NCI-H2227 (cell line): Measurements from ENCODE around the gene EHMT1.

Source experiments
- DNase-seq: peaks from one replicate; lab custom pipeline; 2025; ENCODE audit not compliant: unreplicated experiment; lab: John Stamatoyannopoulos, UW

Gene EHMT1

DNA sequence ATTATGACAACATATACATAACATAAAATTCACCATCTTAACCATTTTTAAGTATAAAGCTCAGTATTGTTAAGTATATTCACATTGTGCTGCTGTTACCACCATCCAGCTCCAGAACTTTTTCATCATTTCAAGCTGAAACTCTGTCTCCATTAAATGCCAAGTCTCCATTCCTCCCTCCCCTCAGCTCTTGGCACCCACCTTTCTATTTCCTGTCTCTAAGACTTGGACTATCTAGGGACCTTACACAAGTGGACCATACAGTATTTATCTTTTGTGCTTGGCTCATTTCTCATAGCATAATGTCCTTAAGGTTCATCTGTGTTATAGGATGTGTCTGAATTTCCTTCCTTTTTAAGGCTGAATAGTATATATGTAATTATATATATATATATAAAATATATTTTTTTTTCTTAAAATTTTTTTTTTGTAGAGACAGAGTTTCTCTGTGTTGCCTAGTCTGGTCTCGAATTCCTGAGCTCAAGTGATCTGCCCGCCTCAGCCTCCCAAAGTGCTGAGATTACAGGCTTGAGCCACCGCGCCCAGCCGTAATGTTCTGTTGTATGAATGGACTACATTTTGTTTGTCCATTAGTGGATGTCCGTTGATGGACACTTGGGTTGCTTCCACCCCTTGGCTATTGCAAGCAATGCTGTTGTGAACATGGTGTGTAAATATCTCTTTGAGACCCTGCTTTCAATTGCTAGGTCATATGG lies 72.3 kb downstream of the EHMT1 start:
- no peak for DNase-seq

DNA sequence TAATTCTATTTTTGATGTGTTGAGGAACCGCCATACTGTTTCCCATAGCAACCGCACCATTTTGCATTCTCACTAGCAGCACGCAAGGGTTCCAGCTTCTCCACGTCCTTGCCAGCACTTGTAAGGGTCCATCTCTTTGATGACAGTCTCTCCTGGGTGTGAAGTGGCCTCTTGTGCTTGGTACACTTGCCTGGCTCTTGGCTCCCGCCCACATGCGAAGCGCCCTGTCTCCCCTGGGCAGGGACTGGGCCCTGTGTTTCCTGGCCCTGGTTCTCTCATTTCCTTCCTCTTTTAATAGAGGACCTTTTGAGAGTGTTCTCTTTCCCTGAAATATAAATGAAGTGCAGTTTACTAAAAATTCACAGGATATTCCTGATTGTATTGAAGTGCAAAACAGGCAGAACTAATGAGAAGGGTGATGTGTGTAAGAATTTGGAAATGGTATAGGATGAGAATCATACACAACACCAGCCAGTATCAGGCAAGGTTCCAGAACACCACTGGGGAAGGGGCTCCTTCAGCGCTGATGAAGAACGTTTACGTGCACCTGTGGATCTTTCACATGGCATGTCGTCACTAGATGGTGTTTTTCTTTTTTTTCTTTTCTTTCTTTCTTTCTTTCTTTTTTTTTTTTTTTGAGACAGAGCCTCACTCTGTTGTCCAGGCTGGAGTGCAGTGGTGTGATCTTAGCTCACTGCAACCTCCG lies 73.0 kb downstream of the EHMT1 start:
- peak; percentile 17 for DNase-seq

DNA sequence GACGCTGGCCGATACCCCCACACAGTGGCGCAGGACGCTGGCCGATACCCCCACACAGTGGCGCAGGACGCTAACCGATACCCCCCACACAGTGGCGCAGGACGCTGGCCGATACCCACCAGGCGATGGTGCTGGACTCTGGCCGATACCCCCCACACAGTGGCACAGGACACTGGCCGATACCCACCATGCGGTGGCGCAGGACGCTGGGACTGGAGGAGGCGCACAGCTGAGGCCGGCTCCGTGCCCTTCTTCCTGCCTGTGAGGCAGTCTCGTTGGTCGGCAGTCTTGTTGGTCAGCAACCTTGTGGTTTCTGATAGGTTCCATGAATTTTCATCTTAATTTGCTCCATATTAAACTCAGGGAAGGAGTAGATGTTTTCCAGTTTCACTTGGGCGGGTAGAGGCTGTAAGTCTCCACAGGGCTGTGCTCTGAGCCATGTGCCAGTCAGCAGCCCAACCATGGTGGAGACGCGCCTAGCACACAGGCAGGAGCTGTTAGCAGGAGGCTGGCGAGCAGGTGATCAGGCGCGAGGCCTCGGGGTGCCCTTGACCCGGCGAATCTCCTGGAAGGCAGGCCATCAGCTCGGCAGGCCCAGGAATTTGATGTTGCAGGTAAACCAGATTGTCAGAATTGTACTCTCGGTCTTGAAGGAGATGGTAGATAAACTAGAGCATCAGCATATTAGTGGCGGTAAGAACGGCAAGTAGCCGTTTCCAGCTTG lies 75.6 kb downstream of the EHMT1 start:
- no peak for DNase-seq

DNA sequence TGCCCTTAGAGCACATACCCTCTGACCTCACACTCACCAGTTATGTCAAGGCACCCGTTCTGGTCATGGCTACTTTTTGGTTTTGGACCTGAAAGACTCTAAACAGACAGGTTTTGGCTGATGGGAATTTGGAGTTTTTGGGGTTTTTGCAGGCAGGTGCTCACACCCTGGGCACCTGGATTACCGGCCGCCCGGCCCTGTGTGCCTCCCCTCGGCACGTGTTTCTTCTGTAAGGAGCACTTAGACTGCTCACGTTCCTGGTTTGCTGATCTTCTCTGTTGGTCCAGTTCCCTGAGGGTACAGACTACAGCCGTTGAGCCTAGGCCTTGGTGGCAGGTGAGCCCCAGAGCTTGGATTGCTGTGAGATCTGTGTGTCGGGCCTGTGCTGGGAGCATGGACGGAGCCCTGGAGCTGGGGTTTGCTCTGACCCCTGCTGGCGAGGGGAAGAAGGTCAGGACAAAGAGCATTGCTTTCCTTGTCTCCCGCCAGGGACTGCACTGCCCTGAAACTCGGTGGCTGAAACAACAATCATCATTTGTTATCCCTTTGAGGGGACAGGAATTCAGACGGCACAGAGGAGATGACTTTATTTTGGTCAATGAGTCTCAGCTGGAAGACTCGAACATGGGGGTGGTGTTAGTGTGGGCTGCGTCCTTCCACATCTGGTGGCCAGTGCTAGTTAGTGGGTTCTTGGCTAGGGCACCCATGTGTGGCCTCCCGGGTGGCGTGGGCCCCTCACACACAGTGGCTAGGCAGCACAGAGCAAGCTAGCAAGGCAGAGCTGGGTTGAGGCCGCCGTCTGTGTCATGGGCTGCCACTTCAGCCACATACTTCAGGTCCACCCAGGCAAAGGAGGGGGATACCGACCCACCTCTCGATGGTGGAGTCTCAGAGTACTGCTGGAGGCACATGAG lies 76.4 kb downstream of the EHMT1 start:
- DNase-seq: peak; percentile 17

DNA sequence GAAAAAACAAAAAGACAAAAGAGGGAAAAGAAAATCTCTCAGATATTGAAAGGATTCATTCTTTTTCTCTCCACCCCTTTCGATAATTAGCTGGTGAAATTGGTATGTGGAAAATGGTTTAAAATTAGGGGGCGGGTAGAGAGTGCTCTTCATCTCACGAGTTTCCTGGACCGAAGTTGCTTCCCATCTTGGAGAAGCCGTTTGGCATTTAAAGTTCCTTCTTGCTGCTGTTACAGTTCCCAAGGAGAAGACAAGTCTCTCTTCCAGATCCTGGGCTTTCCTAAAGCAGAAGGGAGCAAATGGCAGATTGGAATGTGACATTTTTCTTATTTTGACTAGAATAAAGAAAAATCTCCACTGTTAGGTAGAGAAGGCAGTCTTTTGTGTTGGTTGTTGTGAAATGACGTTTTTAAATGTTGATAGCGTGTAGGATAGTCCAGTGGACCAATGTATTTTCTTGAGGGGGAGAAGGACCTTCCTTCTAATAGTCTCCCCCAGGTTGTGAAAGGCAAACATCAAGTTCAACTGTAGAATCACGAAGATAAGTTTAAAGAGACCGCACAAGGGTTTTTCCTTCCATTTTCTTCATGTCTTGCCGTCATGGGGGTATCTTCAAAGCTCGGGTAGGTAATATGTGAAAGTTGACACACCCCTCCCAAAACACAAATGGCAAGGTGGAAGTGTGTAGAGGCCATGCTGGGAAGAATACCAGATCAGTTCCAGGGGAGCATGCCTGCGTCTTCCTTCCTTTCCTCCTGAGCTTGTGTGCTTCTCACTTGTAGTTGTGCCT lies 77.5 kb downstream of the EHMT1 start:
- no peak for DNase-seq

DNA sequence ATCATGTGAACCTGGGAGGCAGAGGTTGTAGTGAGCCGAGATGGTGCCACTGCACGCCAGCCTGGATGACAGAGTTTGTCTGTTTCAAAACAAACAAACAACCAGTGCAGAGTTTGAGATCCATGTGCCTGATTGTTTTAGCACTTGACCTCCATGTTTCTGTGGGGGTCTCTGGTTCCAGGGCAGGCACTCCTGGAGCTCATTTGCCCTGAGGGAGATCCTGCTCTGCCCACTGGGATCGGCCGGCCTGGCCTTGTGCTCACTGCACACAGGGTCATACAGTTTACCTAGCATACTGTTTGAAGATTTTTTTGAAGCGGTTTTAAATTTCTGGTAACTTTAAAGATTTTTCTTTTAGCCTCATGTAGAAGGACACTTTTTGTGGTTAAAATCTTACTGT lies 78.4 kb downstream of the EHMT1 start:
- no peak for DNase-seq

DNA sequence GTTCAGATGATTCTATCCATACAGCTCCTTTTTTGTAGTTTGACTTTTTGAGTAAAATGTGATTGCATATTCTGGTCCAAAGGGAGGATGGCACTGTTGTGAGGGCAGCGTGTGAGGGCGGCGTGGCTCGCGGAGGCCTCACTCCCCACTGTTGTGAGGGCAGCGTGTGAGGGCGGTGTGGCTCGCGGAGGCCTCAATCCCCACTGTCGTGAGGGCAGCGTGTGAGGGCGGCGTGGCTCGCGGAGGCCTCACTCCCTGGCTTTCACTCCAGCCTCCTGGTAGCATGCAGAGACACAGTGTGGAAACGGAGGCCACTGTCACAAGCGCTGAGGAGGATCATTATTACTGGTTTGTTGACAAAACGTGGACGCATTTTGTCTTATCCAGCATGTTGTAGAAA lies 79.0 kb downstream of the EHMT1 start:
- no peak for DNase-seq

DNA sequence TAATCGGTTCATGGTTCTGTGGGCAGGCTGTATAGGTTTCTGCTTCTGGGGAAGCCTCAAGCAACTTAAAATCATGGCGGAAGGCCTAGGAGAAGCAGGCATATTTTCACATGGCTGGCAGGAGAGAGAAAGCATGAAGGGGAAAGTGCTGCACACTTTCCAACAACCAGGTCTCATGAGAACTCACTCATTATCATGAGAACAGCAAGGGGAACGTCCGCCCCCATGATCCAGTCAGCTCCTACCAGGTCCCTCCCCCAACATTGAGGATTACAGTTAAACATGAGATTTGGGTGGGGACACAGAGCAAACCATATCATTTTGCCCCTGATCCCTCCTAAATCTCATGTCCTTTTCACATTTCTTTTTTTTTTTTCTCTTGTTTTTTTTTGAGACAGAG lies 82.1 kb downstream of the EHMT1 start:
- no peak for DNase-seq

DNA sequence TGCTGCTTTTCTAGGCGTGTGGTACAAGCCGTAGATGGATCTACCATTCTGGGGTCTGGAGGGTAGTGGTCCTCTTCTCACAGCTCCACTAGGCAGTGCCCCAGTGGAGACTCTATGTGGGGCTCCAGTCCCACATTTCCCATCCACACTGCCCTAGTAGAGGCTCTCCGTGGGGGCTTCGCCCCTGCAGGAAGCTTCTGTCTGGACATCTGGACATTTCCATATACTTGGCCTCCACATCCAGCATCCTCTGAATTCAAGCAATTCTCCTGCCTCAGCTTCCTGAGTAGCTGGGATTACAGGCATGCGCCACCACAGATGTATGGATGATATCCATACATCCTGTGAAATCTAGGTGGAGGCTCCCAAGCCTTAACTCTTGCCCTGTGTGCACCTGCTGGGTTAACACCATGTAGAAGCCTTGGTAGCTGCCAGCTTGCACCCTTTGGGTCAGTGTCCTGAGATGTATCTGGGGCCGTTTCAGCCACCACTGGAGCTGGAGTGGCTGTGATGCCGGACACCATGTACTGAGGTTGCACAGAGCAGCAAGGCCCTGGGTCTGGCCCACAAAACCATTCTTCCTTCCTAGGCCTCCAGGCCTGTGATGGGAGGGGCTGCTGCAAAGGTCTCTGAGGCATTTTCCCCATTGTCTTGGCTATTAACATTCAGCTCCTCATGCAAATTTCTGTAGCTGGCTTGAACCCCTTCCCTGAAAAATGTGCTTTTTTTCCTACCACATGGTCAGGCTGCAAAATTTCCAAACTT lies 84.0 kb downstream of the EHMT1 start:
- DNase-seq: no peak

DNA sequence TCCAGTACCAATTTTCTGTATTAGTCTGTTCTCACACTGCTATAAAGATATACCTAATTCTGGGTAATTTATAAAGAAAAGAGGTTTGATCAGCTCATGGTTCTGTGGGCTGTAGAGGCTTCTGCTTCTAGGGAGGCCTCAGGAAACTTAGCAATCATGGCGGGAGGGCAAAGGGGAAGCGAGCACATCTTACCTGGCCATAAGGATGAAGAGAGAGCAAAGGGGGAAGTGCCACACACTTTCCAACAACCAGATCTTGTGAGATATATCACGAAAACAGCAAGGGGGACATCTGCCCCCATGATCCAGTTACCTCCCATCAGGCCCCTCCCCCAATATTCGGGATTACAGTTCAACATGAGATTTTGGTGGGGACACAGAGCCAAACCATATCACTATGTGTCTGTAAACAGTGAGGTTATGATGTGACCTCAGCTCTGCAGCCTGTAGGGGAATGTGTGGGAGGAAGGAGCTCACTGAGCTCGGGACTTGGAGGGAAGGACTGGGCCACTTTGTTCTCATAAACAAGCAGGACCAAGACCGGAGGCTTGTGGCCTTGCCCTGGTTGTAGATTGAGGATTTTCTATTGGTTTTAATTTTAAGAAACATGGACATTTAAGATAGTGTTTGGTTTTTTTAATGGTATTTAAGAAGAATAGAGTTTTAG lies 85.2 kb downstream of the EHMT1 start:
- DNase-seq: no peak

DNA sequence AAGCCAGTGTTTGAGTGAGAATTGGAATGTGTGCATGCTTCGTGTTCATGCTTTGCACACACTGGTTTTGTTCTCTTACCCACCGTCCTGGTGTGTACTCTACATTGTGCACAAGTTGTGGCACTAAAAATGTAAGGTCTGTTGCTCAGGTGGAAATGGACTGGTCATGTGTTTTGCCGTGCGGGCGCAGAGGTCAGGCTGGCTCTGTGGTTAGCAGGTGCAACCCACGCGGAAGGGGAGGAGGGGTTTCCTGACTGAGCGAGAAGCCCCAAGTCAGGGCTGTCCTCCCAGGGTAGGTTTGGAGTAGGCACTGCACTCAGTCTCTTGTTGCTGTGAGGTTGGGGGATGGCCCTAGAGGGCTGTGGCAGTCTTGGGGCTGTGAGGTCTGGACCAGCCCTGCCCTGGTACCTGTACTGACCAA lies 86.6 kb downstream of the EHMT1 start:
- DNase-seq: no peak

DNA sequence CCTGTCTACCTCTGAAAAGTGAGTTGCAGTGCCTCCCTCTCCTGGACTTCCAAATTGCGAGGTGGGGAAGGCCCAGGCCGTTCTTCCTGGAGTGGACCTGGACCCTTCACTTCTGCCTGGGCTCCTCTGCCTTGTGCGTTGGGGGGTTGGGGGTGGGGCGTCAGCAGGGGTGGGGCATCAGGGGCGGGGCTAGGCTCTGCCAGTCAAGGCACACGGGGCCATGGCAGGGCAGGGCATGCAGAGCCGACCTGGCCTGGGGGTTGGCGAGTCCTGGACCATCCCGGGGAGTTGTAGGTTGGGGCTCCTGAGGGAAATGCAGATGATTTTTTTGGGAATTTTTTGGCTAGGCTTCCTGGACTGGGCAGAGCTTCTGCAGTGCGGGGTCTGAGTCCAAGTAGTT lies 87.1 kb downstream of the EHMT1 start:
- DNase-seq: no peak

DNA sequence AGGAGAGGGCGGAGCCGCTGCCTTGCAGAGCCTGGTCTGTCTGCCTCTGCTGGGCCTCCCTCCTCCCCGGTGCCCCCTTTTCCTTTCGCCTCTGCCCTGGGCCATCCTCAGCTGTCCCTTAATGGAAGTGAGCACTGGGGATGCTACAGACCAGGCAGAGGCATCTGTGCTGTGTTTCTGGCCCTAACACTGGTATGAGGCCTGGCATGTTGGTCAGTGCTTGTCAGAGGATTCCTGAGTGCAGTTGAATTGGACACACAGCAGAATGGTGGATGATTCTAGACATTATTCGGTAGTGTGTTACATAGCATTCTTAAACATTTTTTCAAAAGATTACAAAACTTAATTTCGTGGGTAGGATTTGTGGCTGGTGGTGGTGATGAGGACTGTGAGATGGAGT lies 88.6 kb downstream of the EHMT1 start:
- no peak for DNase-seq

DNA sequence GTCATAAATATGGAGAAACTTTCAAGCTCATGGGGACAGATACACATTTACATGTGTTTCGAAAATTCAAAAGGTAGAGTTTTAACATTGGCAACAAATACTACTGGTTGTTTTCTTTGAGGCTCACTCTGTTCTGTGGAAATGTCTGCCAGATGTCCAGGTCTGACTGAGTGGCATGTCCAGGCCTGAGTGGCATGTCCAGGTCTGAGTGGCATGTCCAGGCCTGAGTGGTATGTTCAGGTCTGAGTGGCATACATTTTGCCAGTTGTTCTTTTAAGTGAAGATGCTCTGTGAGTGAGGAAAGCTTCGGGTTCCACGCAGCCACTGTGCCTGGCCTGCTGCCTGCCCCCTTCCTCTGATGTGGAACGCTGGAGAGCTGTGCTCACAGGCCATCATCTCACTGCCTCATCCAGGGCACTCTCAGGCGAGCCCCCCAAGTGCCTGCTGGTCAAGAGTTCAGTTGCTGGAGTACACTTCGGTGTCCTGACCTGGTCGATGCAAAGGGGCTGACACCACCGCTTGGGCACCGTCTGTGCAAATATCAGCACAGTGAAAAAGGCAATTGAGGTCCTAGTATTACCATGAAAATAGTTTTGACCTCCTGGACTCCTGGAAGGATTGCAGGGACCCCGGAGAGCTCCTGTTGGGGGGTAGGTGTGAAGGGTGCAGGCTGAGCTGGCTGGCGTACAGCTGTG lies 89.9 kb downstream of the EHMT1 start:
- no peak for DNase-seq

DNA sequence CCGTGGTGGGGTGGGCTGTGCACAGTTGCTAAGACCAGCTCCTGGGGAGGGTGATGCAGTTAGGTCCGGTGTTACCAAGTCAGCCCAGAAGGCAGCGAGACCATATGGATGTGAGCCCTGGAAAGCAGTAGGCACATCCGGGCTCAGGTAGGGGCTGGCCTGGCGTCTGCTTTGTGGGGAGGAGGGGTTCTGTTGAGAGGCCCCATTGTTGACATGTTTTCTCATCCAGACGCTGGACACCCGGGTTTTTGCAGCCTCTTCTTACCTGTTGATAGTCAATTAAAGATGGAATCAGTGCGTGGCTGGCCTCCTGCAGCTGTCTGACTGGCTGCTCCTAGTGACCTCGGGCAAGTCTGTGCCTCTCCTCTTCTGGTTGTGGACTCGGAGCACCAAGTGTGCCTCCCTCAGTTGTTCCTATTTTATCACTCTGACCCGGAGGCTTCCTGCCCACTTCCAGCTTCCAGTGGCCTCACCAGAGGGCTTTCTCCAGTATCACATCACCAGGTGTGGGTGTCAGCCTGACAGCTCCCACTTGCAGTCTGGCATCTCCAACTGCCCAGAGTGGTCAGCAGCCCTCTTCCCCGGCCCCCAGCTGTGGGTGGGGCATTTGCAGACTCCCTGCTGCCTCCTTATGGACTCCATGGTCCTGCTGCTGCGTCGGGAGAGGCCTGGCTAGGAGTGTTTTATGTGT lies 90.8 kb downstream of the EHMT1 start:
- DNase-seq: no peak

DNA sequence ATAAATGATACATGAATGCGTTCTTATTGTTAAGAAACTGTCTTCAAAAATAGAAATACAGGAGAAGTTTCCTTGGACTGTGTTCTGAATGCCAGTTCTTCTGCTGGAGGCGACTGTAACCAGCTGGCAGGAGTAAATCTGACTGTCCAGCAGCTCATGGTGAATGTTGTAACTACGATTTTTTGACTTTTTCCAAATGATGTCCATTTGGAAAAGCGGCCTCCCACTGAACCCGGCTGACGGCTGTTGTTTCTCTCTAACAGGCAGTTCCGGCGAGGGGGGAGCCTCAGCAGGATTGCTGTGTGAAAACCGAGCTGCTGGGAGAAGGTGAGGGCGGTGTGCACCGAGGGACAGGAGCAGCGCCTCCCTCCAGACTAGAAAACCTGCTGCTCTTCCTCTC lies 91.9 kb downstream of the EHMT1 start:
- no peak for DNase-seq

DNA sequence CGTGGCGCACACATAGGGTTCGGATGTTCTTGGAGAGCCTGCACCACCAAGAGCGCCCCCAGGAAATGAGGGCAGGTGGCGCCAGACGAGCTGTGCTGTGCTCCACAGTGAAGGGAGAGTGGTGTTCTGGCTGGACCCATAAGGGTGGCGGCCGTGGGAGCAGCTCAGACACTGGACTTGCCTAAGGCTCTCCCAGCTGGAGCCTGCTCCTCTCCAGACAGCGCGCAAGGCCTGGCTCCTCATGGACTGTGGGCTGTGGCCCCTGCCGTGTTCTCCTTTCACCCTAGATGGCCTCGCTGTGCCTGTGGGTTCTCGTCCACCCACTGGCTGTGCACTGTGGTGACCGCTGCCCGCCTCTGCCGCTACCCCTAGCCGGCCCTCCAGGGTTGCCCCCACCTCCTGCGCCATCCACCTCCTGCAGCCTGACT lies 92.9 kb downstream of the EHMT1 start:
- DNase-seq: no peak

DNA sequence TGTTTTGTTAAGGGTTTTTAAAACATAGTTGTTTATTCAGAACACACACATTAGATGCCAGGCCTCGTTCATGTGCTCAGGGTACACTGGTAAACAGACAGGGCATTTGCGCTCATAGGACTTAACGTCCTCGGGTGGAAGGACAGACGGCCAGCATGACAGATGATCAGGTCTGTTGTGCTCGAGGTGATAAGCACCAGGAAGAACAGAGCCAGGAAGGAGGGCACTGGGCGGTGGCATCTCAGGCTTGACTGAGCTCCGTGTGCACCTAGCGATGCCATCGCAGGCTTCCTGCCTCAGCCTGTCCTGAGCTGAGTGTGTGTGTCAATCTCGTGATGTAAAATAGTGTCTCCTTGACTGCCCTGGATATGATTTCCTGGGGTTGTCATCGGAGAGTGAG lies 96.5 kb downstream of the EHMT1 start:
- DNase-seq: no peak
